K562 (cell line): ENCODE results near the gene TOMM70. TPM values are rescaled to one million over a fixed set of nuclear protein-coding genes. Genes with fewer than 3 reads are reported as not detected.

ENCODE experiments used
- ATAC-seq: fragments of 200-7000 bp; cut with Tn5 transposase; 3 replicates; pipeline ENCODE4 v1.9.1; 2020; ENCODE audit warnings: moderate library complexity
- BruUV-seq: library from RNA; stranded (reverse); fragments of 400-500 nt; replicated peaks from 2 replicates; lab custom pipeline; 2021; lab: Mats Ljungman, UMichigan
- CTCF ChIA-PET: fragments of 300-600 bp; formaldehyde crosslinking; extraction: SDS; loops from one replicate; lab custom pipeline; 2021; ENCODE audit warnings: low intra/inter-chr PET ratio; lab: Yijun Ruan, JAX
- POLR2A ChIA-PET: fragments of 300-600, 350-650 bp; sonication (Branson Sonifier 250); formaldehyde crosslinking; extraction: SDS; loops from one replicate; lab custom pipeline; 2021; ENCODE audit warnings: antibody characterized with exemption, inconsistent platforms; lab: Yijun Ruan, JAX
- DNase-seq, 4 experiments: peaks; one replicate each; pipeline versions ENCODE4 v3.0.0 to v3.0.0-alpha.2; 2011 to 2018; ENCODE audit warnings: low spot score in 3 of 4, mixed read lengths in 3 of 4; ENCODE audit errors: extremely low read depth in 1 of 4
- FAIRE-seq: peaks from 2 replicates; lab custom pipeline; 2011; peaks lifted over from hg19 to GRCh38; lab: Jason Lieb, UNC
- H2AFZ ChIP-seq: 2 replicates; pipeline ENCODE4 v1.6.0; 2011; ENCODE audit warnings: low read depth, low read length, control low read depth, inconsistent platforms
- H3K27ac ChIP-seq: fragments of 200-600 bp; 3 replicates; pipeline ENCODE4 v1.8.0; 2011; ENCODE audit warnings: low read depth, mild to moderate bottlenecking, control low read depth, inconsistent platforms, low read length, moderate library complexity, mixed read lengths; ENCODE audit errors: extremely low read depth
- H3K27me3 ChIP-seq, 2 experiments: fragments of 300-600 bp in 1 of 2; 2 replicates in 1 of 2; 3 replicates in 1 of 2; pipeline versions ENCODE4 v1.6.0 to v1.8.0; 2011; ENCODE audit warnings: inconsistent platforms in 2 of 2, low read length in 2 of 2, mild to moderate bottlenecking in 1 of 2, mixed read lengths in 1 of 2, moderate library complexity in 1 of 2; ENCODE audit not compliant: control insufficient read depth in 2 of 2, insufficient read depth in 2 of 2
- H3K36me3 ChIP-seq: fragments of 300-600 bp; 3 replicates; pipeline ENCODE4 v1.8.0; 2011; ENCODE audit warnings: mild to moderate bottlenecking, low read length, inconsistent platforms; ENCODE audit not compliant: control insufficient read depth, insufficient read depth
- H3K4me1 ChIP-seq, 2 experiments: fragments of 200-600 bp in 1 of 2; replicated peaks in 1 of 2; 2 replicates in 1 of 2; 3 replicates in 1 of 2; pipeline versions ENCODE4 v1.5.1 to v1.8.0; 2011; ENCODE audit warnings: inconsistent platforms in 2 of 2, low read length in 2 of 2, mild to moderate bottlenecking in 1 of 2, mixed read lengths in 1 of 2, moderate library complexity in 1 of 2; ENCODE audit not compliant: control insufficient read depth in 2 of 2, insufficient read depth in 2 of 2
- H3K4me2 ChIP-seq: 2 replicates; pipeline ENCODE4 v1.6.1; 2011; ENCODE audit warnings: low read length, control low read depth, inconsistent platforms, mixed read lengths; ENCODE audit not compliant: insufficient read depth
- H3K4me3 ChIP-seq: fragments of 200-600 bp; sonication (generic), shearing (Covaris generic); 2 replicates; pipeline ENCODE4 v1.5.1; 2016; ENCODE audit warnings: control low read depth, inconsistent platforms
- H3K79me2 ChIP-seq: fragments of 200-600 bp; 3 replicates; pipeline ENCODE4 v1.8.0; 2011; ENCODE audit warnings: low read length, inconsistent platforms; ENCODE audit not compliant: control insufficient read depth, insufficient read depth
- H3K9ac ChIP-seq, 2 experiments: 2 replicates each; pipeline versions ENCODE4 v1.6.0 to v1.6.1; 2011; ENCODE audit warnings: low read depth in 2 of 2, low read length in 2 of 2, control low read depth in 1 of 2, inconsistent platforms in 1 of 2, mild to moderate bottlenecking in 1 of 2, mixed read lengths in 1 of 2; ENCODE audit not compliant: insufficient read depth in 1 of 2
- H3K9me1 ChIP-seq: one replicate; pipeline ENCODE4 v1.6.0; 2011; ENCODE audit warnings: inconsistent platforms, mild to moderate bottlenecking, low read length, moderate library complexity; ENCODE audit not compliant: control insufficient read depth, insufficient read depth
- H3K9me3 ChIP-seq: replicated peaks from 2 replicates; pipeline ENCODE4 v1.5.1; 2011; ENCODE audit warnings: low read depth, low read length, inconsistent platforms; ENCODE audit not compliant: control insufficient read depth, insufficient read depth
- H4K20me1 ChIP-seq: replicated peaks from 2 replicates; pipeline ENCODE4 v1.6.1; 2011; ENCODE audit warnings: low read length, inconsistent platforms, mixed read lengths; ENCODE audit not compliant: control insufficient read depth, insufficient read depth
- GATA2 ChIP-seq: sonication (generic); formaldehyde crosslinking; IDR thresholded peaks from 2 replicates; pipeline ENCODE4 v1.4.0; 2020; ENCODE audit warnings: mild to moderate bottlenecking, missing genetic modification reagents
- WGBS: fragments of 100-300 bp; shearing (Covaris generic); methylation state at CpG from one replicate; pipeline ENCODE4 v1.1.6; 2016; ENCODE audit warnings: low coverage, mixed read lengths; ENCODE audit not compliant: insufficient coverage; ENCODE audit errors: missing lambda C conversion rate; 5-methylcytosine and 5-hydroxymethylcytosine counted together
- in situ Hi-C: fragments of 300-500 bp; cut with MboI; formaldehyde crosslinking; loops from 4 replicates; pipeline ENCODE4 v1.15.0; 2018; ENCODE audit warnings: inconsistent platforms, mixed read lengths
- intact Hi-C: fragments of 100-400 bp; cut with micrococcal nuclease; formaldehyde crosslinking; loops from 2 replicates; pipeline ENCODE4 v1.14.2; 2022
- polyA plus RNA-seq, 8 experiments: library from polyadenylated mRNA; depleted of rRNA in 4 of 8; stranded (reverse) in 5 of 8; unstranded in 3 of 8; fragments of >200 nt; fragmentation: Nextera tagmentation in 2 of 8; fragmentation: Illumina TruSeq in 1 of 8; extraction: Ambion mirVana in 2 of 8; extraction: Trizol in 1 of 8; gene quantifications; 2 replicates each; pipeline versions ENCODE4 v1.2.1 to v1.2.3, GENCODE V29; 2011 to 2014; ENCODE audit warnings: inconsistent platforms in 1 of 8, missing spikeins in 1 of 8
- total RNA-seq, 7 experiments: library from RNA; depleted of rRNA in 6 of 7; stranded (reverse); fragments of >200 nt in 6 of 7; fragmentation: Illumina TruSeq in 2 of 7; extraction: Trizol in 2 of 7; gene quantifications; 2 replicates each; pipeline versions ENCODE4 v1.2.1 to v1.2.3, GENCODE V29; 2011 to 2021; ENCODE audit warnings: low replicate concordance in 1 of 7
- TF ChIP-seq, protein P1 (sequence below), 3 experiments: IDR thresholded peaks in 2 of 3; conservative IDR thresholded peaks in 1 of 3; 2 replicates each; pipeline ENCODE4 v1.5.1; 2011 to 2012; ENCODE audit warnings: low read length in 3 of 3, mild to moderate bottlenecking in 3 of 3, control low read depth in 2 of 3, improper control_type of control experiment in 1 of 3, inconsistent platforms in 1 of 3, low read depth in 1 of 3, mixed read lengths in 1 of 3, moderate library complexity in 1 of 3; ENCODE audit not compliant: insufficient read depth in 2 of 3
- TF ChIP-seq, protein P2 (sequence below): sonication (generic); formaldehyde crosslinking; IDR thresholded peaks from 2 replicates; pipeline ENCODE4 v1.8.0; 2022; ENCODE audit warnings: missing genetic modification reagents, mild to moderate bottlenecking, moderate library complexity, borderline replicate concordance

Gene TOMM70
- total and polyA plus RNA-seq, 9 of the 15 experiments (the other 6 are each of a cell fraction or from before 2014, with no cell fraction given): 17.5 to 75.6 (median 54.9) TPM

DNA sequence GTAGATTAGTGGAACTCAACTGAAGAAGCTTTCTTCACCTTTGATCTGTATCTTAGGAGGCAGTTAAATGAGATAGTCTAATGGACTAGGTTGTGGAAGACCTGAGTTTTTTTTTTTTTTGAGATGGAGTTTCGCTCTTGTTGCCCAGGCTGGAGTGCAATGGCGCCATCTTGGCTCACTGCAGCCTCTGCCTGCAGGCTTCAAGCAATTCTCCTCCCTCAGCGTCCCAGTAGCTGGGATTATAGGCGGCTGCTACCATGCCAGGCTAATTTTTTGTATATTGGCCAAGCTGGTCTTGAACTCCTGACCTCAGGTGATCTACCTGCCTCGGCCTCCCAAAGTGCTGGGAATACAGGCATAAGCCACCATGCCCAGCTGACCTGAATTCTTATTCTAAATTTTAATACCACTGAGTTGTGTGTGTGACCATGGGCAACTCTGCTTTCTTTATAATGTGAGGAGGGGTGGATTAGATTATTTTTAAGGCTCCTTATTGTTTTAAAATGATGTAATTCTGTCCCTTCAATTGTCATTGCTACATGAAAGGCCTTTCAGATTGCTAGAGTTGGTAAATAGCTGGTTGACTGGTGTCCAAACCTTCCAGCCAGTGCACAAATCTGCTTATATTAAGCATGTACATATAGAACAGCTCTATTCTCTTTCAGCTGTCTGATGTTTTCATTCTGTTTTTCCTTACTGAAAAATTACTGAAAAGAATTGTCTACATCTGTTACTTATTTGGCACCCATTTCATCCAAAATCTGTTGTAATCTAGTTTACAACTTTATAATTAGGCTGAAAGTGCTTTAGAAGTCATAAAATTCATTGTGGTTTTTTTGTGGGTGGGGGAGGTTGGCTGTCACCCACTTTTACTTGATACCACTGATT, 2.7 kb upstream of the TOMM70 start (continued):
- no peak for TF ChIP-seq GATA2 (CRISPR knock-in tag)
- TF ChIP-seq, protein P1, sequence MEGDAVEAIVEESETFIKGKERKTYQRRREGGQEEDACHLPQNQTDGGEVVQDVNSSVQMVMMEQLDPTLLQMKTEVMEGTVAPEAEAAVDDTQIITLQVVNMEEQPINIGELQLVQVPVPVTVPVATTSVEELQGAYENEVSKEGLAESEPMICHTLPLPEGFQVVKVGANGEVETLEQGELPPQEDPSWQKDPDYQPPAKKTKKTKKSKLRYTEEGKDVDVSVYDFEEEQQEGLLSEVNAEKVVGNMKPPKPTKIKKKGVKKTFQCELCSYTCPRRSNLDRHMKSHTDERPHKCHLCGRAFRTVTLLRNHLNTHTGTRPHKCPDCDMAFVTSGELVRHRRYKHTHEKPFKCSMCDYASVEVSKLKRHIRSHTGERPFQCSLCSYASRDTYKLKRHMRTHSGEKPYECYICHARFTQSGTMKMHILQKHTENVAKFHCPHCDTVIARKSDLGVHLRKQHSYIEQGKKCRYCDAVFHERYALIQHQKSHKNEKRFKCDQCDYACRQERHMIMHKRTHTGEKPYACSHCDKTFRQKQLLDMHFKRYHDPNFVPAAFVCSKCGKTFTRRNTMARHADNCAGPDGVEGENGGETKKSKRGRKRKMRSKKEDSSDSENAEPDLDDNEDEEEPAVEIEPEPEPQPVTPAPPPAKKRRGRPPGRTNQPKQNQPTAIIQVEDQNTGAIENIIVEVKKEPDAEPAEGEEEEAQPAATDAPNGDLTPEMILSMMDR (IDR thresholded peaks at IDR 0.05 in 2 of 3, conservative IDR thresholded peaks at IDR 0.05 in 1 of 3; ENCODE audit: insufficient read depth in 2 of 3, low read depth in 1 of 3, low read length in 3 of 3): 0 out of 6 replicates have a peak, but pooled peaks of 1 of the 3 experiments have one; percentile 19

DNA sequence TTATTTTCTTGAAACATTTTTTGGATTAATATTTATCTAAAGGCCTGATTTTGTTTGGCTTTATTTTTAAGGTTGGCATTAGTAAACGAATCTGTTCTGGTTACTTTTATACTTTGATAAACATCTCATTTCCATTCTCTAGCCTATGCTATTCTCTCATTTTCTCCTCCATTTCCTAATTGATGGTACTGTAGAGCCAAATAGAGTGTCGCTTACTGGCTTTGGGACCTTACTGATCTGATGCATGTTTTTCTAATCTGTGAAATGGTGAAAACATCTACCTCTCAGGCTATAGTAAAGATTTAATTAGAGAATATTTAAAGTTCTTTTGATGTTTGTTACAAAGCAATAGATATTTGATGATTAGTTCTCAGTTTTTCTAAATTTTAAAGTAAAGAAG, 2.0 kb upstream of the TOMM70 start:
- DNase-seq (no peak), ATAC-seq (0 out of 3 replicates have a peak, but pooled peaks have one; percentile 15), FAIRE-seq (no peak)
- H2AFZ ChIP-seq: peak overlapping the region; percentile 43
- peaks cover 10% of the 10 kb centered on the region; the same call in 1 of the 3 replicates for H3K36me3 ChIP-seq
- no peaks in the 10 kb centered on the region for H3K9me3 ChIP-seq
- no TSS peak for BruUV-seq
- TF ChIP-seq, protein P2, sequence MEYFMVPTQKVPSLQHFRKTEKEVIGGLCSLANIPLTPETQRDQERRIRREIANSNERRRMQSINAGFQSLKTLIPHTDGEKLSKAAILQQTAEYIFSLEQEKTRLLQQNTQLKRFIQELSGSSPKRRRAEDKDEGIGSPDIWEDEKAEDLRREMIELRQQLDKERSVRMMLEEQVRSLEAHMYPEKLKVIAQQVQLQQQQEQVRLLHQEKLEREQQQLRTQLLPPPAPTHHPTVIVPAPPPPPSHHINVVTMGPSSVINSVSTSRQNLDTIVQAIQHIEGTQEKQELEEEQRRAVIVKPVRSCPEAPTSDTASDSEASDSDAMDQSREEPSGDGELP (CRISPR knock-in tag): no peak
- H3K9me1 ChIP-seq: no peaks in the 10 kb centered on the region
- H3K4me2 ChIP-seq: peak overlapping the region; percentile 95
- 5% methylated on average over 2 of the region's 2 CpGs for WGBS
- peaks cover 2% of the 10 kb centered on the region; the same call in 1 of the 2 replicates for H4K20me1 ChIP-seq
- peak overlapping the region; percentile 97 for H3K4me3 ChIP-seq
- in situ Hi-C loops (no loop called here), intact Hi-C loops (loop anchor here (5.0 to 10.0 kb wide), 4 partner anchors 49 to 1282 kb away; partner anchors contain the start of genes RPL24, TBC1D23 and TFG)
- POLR2A ChIA-PET: interaction anchor here (0.6 to 1.8 kb wide), 3 partner anchors 8 to 308 kb away, joined by 4 to 11 read pairs (median 4); no protein-coding TSS in a partner anchor
- peak overlapping the region; percentile 82 to 96; a peak in 3 of 4 replicates for H3K9ac ChIP-seq
- peaks cover 87% of the 10 kb centered on the region for H3K79me2 ChIP-seq
- H3K4me1 ChIP-seq: peaks cover 0 to 3% of the 10 kb centered on the region in 2 experiments; a peak in 2 of 5 replicates
- H3K27ac ChIP-seq: peak overlapping the region; percentile 98; the same call in 2 of the 3 replicates
- CTCF ChIA-PET: no interaction called here
- H3K27me3 ChIP-seq: no peaks in the 10 kb centered on the region
